ENCODE data around the gene GNPNAT1.

Gene GNPNAT1

GRCh38 chr14:52790756-52791222 lies 618 bp downstream of the GNPNAT1 start:
- H3K4me3 ChIP-seq (ENCODE audit: low read length) = peak overlapping the region; percentile 74
- DNase-seq (ENCODE audit: low read depth) = no peak
- no peak for TF ChIP-seq CTCF (IDR thresholded peaks at IDR 0.05; ENCODE audit: insufficient read depth, low read depth, low read length, missing control alignments)

GRCh38 chr14:52790011-52790755 lies 1.2 kb downstream of the GNPNAT1 start:
- DNase-seq (ENCODE audit: low read depth) = peak; percentile 22
- TF ChIP-seq CTCF (IDR thresholded peaks at IDR 0.05; ENCODE audit: insufficient read depth, low read depth, low read length, missing control alignments) = no peak
- H3K4me3 ChIP-seq (ENCODE audit: low read length) = peak overlapping the region; percentile 74

- H3K4me3 ChIP-seq (ENCODE audit: low read length) = no peak overlapping the region
- no peak for DNase-seq (ENCODE audit: low read depth)
- TF ChIP-seq CTCF (IDR thresholded peaks at IDR 0.05; ENCODE audit: insufficient read depth, low read depth, low read length, missing control alignments) = no peak
Measured at GRCh38 chr14:52789118-52789517, 2.3 kb downstream of the GNPNAT1 start.

GRCh38 chr14:52786887-52787286 lies 4.5 kb downstream of the GNPNAT1 start:
- H3K4me3 ChIP-seq (ENCODE audit: low read length) = no peak overlapping the region
- no peak for TF ChIP-seq CTCF (IDR thresholded peaks at IDR 0.05; ENCODE audit: insufficient read depth, low read depth, low read length, missing control alignments)
- DNase-seq (ENCODE audit: low read depth) = no peak

GRCh38 chr14:52783206-52783605 lies 8.2 kb downstream of the GNPNAT1 start:
- H3K4me3 ChIP-seq (ENCODE audit: low read length) = no peak overlapping the region
- TF ChIP-seq CTCF (IDR thresholded peaks at IDR 0.05; ENCODE audit: insufficient read depth, low read depth, low read length, missing control alignments) = no peak
- DNase-seq (ENCODE audit: low read depth) = no peak

GRCh38 chr14:52781629-52782028 lies 9.8 kb downstream of the GNPNAT1 start:
- no peak for TF ChIP-seq CTCF (IDR thresholded peaks at IDR 0.05; ENCODE audit: insufficient read depth, low read depth, low read length, missing control alignments)

GRCh38 chr14:52780893-52781292 lies 10.5 kb downstream of the GNPNAT1 start:
- no peak for DNase-seq (ENCODE audit: low read depth)

More at GRCh38 chr14:52781629-52782028, 9.8 kb downstream of the GNPNAT1 start:
- H3K4me3 ChIP-seq (ENCODE audit: low read length) = no peak overlapping the region
- no peak for DNase-seq (ENCODE audit: low read depth)

More at GRCh38 chr14:52780893-52781292, 10.5 kb downstream of the GNPNAT1 start:
- no peak for TF ChIP-seq CTCF (IDR thresholded peaks at IDR 0.05; ENCODE audit: insufficient read depth, low read depth, low read length, missing control alignments)
- H3K4me3 ChIP-seq (ENCODE audit: low read length) = no peak overlapping the region

All from epithelial cell of esophagus (primary cell).